Measurements from ENCODE around the gene MVP.

DNA sequence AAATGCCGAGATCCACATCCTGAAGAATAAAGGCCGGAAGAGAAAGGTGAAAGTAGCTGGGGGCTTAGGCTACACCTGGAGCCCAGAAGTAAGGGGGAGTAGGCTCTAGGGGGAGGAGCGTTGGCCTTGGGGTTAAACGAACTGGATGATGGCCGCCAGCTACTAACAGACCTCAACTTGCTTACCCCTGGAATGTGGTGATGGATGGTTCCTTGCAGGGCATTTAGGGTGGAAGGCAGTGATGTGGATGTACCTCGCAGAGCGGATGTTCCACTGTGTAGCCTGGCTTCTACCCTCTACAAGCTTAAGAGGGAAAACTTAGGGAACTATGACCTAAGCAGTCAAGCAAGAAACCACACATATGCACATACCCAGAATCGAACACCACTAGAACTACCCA is 16.2 kb upstream of the MVP start:
- TF ChIP-seq, protein P1, sequence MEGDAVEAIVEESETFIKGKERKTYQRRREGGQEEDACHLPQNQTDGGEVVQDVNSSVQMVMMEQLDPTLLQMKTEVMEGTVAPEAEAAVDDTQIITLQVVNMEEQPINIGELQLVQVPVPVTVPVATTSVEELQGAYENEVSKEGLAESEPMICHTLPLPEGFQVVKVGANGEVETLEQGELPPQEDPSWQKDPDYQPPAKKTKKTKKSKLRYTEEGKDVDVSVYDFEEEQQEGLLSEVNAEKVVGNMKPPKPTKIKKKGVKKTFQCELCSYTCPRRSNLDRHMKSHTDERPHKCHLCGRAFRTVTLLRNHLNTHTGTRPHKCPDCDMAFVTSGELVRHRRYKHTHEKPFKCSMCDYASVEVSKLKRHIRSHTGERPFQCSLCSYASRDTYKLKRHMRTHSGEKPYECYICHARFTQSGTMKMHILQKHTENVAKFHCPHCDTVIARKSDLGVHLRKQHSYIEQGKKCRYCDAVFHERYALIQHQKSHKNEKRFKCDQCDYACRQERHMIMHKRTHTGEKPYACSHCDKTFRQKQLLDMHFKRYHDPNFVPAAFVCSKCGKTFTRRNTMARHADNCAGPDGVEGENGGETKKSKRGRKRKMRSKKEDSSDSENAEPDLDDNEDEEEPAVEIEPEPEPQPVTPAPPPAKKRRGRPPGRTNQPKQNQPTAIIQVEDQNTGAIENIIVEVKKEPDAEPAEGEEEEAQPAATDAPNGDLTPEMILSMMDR (IDR thresholded peaks at IDR 0.05) = no peak
- TF ChIP-seq POLR2A (IDR thresholded peaks at IDR 0.05) = no peak
